GM19328 (cell line): Measurements from ENCODE around the gene C2CD4C.
"Not testable (repeated sequence)": the region's sequence is repeated elsewhere in the genome, so short reads cannot be mapped to it uniquely, and the experiment has no call there.

Experiments
- ATAC-seq: cut with Tn5 transposase; IDR thresholded peaks from one replicate; pipeline ENCODE4 v1.9.1; 2021; ENCODE audit warnings: mild to moderate bottlenecking, moderate library complexity; ENCODE audit not compliant: unreplicated experiment

C2CD4C gene

GRCh38 chr19:415292-415691 lies 6.3 kb upstream of the C2CD4C start:
- ATAC-seq, result no peak

- ATAC-seq, result no peak
Measured at GRCh38 chr19:413756-414420, 4.9 kb upstream of the C2CD4C start.

- ATAC-seq, result no peak
Measured at GRCh38 chr19:412356-413355, 3.7 kb upstream of the C2CD4C start.

GRCh38 chr19:411723-412355 lies 2.9 kb upstream of the C2CD4C start:
- no peak for ATAC-seq

- not testable (repeated sequence) for ATAC-seq
Measured at GRCh38 chr19:411121-411722, 2.3 kb upstream of the C2CD4C start.

DNA sequence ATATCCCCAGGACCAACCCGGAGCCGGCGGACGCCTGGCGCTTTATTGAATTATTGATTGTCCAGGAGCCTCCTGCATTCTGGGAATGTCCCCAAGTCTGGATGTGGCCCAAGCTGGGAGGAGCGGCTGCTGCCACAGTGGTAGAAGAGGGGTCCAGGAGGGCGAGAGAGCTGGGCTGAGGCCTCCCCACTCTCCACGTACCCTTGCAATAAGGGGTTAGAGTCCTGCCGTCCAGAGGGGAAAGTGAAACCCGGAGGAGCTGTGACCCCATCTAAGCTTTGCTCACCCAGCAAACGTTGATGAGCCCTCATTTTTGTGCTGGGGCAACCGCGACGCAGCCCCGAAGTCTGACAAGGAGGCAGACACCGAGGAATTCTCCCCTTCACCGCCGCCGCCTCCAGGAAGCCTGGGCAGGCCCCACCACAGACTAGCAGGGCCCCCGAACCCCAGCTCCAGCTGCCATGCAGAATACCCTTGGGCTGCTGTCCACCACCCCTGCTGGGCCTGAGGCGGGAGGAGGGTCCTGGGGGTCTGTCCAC lies 1.4 kb upstream of the C2CD4C start:
- ATAC-seq, result no peak

DNA sequence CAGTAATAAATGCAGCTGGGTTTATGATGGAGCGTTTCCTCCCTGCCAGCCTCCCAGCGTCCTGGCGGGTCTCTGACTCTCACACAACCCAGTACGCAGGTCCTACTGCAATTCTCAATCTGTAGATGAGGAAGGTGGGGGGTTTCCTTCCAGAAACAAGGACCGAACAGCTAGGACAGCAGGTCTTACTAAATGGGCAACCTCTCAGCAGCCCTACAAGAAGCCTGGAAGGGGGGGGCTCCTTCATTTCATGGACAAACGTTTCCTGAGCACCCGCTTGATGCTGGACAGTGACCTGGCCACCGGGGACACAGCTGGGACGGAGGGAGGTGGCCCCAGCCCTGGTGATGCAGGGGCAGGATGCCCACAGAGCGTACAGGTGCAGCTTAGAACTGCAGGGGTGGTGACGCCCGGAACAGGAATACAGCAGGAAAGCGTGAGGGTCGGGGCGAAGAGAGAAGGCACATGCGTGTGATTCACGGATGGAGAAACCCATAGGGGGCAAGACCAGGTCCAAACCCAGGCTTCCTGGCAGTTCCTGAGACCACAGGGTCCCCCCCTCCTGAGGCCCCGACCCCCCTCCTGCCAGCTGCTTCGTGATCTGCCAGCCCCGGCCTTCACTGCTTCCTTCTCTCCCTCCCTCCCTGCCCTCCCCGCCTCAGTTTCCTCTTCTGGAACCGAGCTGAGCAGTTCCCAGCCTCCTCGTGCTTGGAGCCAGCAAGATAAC lies 732 bp upstream of the C2CD4C start:
- ATAC-seq, result no peak

DNA sequence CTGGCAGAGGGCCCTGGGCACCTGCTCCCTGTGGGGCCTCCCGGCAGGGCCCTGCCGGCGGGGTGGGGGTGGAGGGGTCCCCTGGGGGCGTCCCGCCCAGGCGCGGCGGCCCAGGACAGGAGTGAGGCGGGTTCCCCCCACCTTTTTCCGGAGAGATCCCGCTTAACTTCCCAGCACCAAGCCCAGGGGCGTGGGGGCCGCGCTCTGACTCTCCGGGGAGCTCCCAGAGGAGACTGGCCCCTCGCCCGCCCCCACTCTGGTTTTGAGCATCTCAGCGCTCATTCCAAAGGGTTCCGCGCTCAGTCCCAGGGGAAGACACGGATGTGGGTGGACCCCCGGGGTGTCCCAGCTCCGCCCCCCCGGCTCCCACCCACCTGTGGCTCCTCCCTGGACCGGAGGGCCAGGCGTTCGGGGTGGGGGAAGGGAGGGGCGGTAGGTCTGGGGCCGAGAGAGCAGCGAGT lies 476 bp downstream of the C2CD4C start:
- no peak for ATAC-seq

DNA sequence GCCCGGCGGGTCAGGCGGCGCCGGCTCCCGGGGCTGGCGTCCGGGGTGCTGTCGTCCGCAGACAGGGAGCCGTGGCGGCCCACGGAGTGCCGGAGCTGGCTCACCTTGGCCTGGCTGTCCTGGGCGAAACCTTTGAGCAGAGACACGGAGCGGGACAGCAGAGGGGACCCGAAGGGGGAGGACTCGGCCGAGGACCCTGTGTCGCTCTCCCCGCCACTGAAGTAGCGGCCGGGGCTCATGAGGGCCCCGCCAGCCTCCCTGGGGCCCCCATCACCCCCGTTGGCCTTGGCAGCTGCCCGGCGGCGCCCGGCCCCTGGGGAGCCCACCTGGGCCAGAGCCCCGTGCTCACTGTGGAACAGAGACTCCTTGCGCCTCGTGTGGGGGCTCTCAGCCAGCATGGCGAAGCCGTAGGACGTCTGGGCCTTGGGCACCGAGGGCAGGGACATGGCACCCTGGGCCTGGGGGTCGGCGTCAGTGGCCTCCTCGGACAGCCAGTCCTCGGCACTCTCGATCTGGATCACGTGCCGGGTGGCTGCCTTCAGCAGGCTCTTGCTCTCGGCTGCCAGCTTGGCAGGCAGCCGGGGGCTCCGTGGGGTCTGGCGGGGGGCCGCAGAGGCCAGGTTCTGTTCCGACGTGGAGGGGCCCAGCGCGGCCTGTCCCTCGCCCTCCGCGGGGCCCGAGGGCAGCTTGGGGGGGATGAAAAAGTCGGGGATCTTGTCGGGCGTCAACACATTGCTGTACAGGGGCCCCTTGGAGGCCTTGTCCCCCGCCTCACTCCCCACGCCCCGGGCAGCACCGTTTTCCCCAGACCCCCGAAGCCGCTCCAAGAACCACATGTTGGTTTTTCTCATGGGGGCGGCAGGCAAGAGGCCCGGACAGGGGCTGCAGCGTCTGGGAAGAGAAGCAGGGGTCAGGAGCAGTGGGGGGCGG lies 1.2 kb downstream of the C2CD4C start:
- ATAC-seq, result no peak

- no peak for ATAC-seq
Measured at GRCh38 chr19:406971-407510, 1.9 kb downstream of the C2CD4C start.

- no peak for ATAC-seq
Measured at GRCh38 chr19:406135-406781, 2.7 kb downstream of the C2CD4C start.

DNA sequence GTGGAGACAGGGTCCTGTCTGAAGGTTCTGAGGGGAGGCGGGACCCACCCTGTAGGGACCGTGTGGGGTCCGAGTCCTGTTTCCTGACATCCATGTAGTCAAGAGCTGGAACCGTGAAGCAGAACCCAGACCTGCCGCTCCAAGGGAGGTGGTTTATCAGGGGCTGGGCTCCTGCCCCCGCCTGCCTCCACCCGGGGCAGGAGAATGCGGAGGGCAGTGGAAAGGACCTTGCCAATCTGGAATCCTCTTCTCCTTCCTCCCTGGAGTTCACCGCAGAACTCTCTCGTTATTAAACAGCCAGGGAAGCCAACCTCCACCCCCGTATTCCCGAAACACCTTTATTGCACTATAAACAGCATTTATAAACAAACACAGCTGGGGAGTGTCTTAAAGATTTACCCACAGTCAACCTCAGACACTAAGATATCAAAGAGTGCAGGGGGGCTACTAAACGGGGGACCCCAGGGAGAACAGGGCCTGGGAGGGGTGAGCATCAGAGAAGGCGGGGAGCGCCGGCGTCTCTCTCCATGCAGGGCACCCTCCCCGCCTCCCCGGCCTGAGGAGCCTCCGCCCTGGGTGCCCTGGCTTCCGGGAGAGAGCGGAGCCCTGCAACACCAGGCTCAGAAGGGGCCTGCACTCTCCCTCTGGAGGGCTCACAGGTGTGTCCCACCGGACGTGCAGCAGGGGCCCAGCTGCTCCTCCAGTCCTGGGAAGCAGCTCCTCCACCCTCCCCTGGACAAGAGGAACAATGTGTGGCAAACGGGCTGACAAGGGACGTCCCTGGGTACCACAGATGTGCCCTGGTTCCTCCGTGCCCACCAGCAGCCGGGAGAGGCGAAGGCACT lies 3.6 kb downstream of the C2CD4C start:
- ATAC-seq, result no peak

GRCh38 chr19:403221-404027 lies 5.5 kb downstream of the C2CD4C start:
- no peak for ATAC-seq

- ATAC-seq, result no peak
Measured at GRCh38 chr19:402786-403185, 6.2 kb downstream of the C2CD4C start.

DNA sequence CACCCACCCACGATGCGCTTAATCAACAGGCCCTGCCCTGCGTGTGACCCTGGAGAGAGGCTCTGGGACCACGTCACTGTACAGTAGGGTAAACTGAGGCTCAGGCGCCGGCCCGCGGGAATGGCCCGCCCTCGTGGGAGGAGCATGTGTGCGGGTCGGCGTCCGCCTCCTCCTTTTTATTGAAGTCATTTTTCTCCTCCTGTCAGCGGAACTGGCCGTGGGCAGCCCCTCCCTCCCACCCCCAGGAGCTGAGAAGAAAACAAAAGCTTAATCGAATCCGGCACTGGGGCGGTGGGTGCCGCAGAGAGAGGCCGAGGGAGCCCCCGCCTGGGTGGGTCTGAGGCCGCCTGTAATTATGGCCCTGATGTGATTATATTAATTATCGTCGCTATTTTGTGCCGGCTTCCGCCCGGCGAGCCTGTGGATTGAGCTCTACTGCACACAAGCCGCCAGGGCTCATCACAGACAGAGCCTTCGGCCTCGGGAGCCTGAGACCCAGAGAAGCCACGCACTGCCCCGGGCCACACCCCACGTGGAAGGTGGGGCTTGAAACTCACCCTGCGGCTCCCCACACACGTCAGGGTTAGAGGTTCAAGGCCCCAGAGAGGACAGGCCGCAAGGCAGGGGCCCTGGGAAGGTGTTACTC lies 7.0 kb downstream of the C2CD4C start:
- no peak for ATAC-seq
